K562 (cell line): ENCODE data around the gene FYB1. TPM values are rescaled to one million over a fixed set of nuclear protein-coding genes. Genes with fewer than 3 reads are reported as not detected.
A peak's percentile ranks its signal among the peaks of the same experiment; 100 is the strongest.

Source experiments
- FOXA1 ChIP-seq: fragments of 450-650 bp; IDR thresholded peaks from 2 replicates; pipeline ENCODE4 v1.6.1; 2016; ENCODE audit warnings: mild to moderate bottlenecking, borderline replicate concordance
- GATAD2B ChIP-seq: fragments of 450-650 bp; IDR thresholded peaks from 2 replicates; pipeline ENCODE4 v1.6.1; 2017; ENCODE audit warnings: mild to moderate bottlenecking, borderline replicate concordance
- HMG20B ChIP-seq: fragments of 250-450 bp; sonication (Bioruptor Pico); IDR thresholded peaks from 2 replicates; pipeline ENCODE4 v1.5.0; 2021; ENCODE audit warnings: mild to moderate bottlenecking
- JUN ChIP-seq, 2 experiments: sonication (generic) in 1 of 2; formaldehyde crosslinking in 1 of 2; IDR thresholded peaks; 2 replicates each; pipeline versions ENCODE4 v1.6.1 to v1.8.0; 2012 to 2022; ENCODE audit warnings: borderline replicate concordance in 2 of 2, mild to moderate bottlenecking in 2 of 2, improper control_type of control experiment in 1 of 2, low read depth in 1 of 2, low read length in 1 of 2, missing genetic modification reagents in 1 of 2
- KDM5B ChIP-seq: fragments of 200-600 bp; sonication (generic); IDR thresholded peaks from 2 replicates; pipeline ENCODE4 v1.6.1; 2012; ENCODE audit warnings: low read depth, mild to moderate bottlenecking, moderate library complexity, low read length, control low read depth, inconsistent platforms; ENCODE audit not compliant: insufficient replicate concordance
- KLF13 ChIP-seq: fragments of 450-650 bp; IDR thresholded peaks from 2 replicates; pipeline ENCODE4 v1.6.1; 2016; ENCODE audit warnings: missing genetic modification characterization, low read depth, mild to moderate bottlenecking, missing compliant biosample characterization, moderate library complexity, borderline replicate concordance
- MTA3 ChIP-seq: fragments of 450-650 bp; formaldehyde crosslinking; IDR thresholded peaks from 2 replicates; pipeline ENCODE4 v1.6.1; 2017; ENCODE audit warnings: mild to moderate bottlenecking, borderline replicate concordance
- NRF1 ChIP-seq, 2 experiments: fragments of 450-650 bp; IDR thresholded peaks in 1 of 2; conservative IDR thresholded peaks in 1 of 2; 2 replicates each; pipeline ENCODE4 v1.6.1; 2014; ENCODE audit warnings: mild to moderate bottlenecking in 2 of 2
- PCBP1 ChIP-seq: fragments of 200-400 bp; formaldehyde crosslinking; IDR thresholded peaks from 2 replicates; pipeline ENCODE4 v1.6.1; 2018; ENCODE audit warnings: mild to moderate bottlenecking, low read depth, low read length; ENCODE audit not compliant: poor library complexity, severe bottlenecking
- SMARCB1 ChIP-seq: IDR thresholded peaks from 2 replicates; pipeline ENCODE4 v1.6.1; 2011; ENCODE audit warnings: improper control_type of control experiment, low read depth; ENCODE audit not compliant: insufficient read length
- TCFL5 ChIP-seq: fragments of 250-450 bp; sonication (Bioruptor Pico); conservative IDR thresholded peaks from 2 replicates; pipeline ENCODE4 v1.6.1; 2021; ENCODE audit warnings: mild to moderate bottlenecking, moderate library complexity, matching md5 sums
- ZBTB7A ChIP-seq: IDR thresholded peaks from 2 replicates; pipeline ENCODE4 v1.6.1; 2011; ENCODE audit warnings: low read depth, mild to moderate bottlenecking, low read length, moderate library complexity, borderline replicate concordance; ENCODE audit not compliant: control insufficient read depth
- ZKSCAN8 ChIP-seq: fragments of 200-800 bp; sonication (Bioruptor generic); IDR thresholded peaks from 2 replicates; pipeline ENCODE4 v1.6.1; 2016; ENCODE audit warnings: missing genetic modification characterization, missing compliant biosample characterization
- polyA plus RNA-seq, 8 experiments: library from polyadenylated mRNA; depleted of rRNA in 4 of 8; stranded (reverse) in 5 of 8; unstranded in 3 of 8; fragments of >200 nt; fragmentation: Nextera tagmentation in 2 of 8; fragmentation: Illumina TruSeq in 1 of 8; extraction: Ambion mirVana in 2 of 8; extraction: Trizol in 1 of 8; gene quantifications; 2 replicates each; pipeline versions ENCODE4 v1.2.1 to v1.2.3, GENCODE V29; 2011 to 2014; ENCODE audit warnings: inconsistent platforms in 1 of 8, missing spikeins in 1 of 8
- total RNA-seq, 7 experiments: library from RNA; depleted of rRNA in 6 of 7; stranded (reverse); fragments of >200 nt in 6 of 7; fragmentation: Illumina TruSeq in 2 of 7; extraction: Trizol in 2 of 7; gene quantifications; 2 replicates each; pipeline versions ENCODE4 v1.2.1 to v1.2.3, GENCODE V29; 2011 to 2021; ENCODE audit warnings: low replicate concordance in 1 of 7
- TF ChIP-seq, protein P1 (sequence below), 2 experiments: IDR thresholded peaks; 2 replicates each; pipeline ENCODE4 v1.6.1; 2011; ENCODE audit warnings: borderline replicate concordance in 1 of 2, control low read depth in 1 of 2, low read depth in 1 of 2, low read length in 1 of 2, mild to moderate bottlenecking in 1 of 2, mixed read lengths in 1 of 2, moderate library complexity in 1 of 2; ENCODE audit not compliant: insufficient read depth in 1 of 2, insufficient read length in 1 of 2, poor library complexity in 1 of 2, severe bottlenecking in 1 of 2; ENCODE audit errors: extremely low read depth in 1 of 2
- TF ChIP-seq, protein P2 (sequence below): sonication (generic); formaldehyde crosslinking; IDR thresholded peaks from 2 replicates; pipeline ENCODE4 v1.5.0; 2020; ENCODE audit warnings: missing genetic modification reagents
- TF ChIP-seq, protein P3 (sequence below): fragments of 450-650 bp; formaldehyde crosslinking; IDR thresholded peaks from 2 replicates; pipeline ENCODE4 v1.4.0; 2020; ENCODE audit warnings: mild to moderate bottlenecking, moderate library complexity
- TF ChIP-seq, protein P4 (sequence below): fragments of 450-650 bp; IDR thresholded peaks from 2 replicates; pipeline ENCODE4 v1.6.1; 2018; ENCODE audit not compliant: partially characterized antibody

Gene FYB1
- total and polyA plus RNA-seq, 9 of the 15 experiments (the other 6 are each of a cell fraction or from before 2014, with no cell fraction given): 4.7 to 31.5 (median 9.7) TPM

DNA sequence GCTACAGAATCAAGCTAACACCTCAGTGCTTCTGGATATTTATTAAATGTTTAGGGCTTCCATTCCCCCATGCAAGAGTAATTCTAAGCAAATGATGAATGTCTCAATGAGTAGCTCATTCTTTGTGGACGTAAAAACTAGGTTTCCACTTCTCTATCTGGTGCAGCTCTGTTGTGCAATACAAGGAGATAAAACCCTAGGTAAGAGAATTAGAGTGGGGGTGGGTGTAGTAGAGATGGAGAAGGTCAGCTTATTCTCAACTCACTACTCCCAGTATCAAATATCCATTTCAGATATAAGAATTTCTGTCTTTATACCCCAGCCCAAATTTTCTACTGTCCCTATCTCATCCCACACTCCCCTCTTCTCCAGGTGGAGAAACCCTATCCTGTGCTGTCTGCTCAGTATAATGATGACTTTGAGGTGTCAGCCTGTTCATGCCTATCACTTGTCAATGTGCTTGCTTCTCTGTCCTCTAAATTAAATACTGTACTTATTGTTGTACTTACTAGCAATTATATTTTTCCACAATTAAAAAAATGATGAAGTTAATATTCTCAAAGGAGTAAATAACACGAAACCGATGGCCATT lies 4.3 kb upstream of the FYB1 start (continued):
- TF ChIP-seq SMARCB1 (peak; percentile 52), HMG20B (CRISPR knock-in tag) (no peak), GATAD2B (0 out of 2 replicates have a peak, but pooled peaks have one; percentile 8), KDM5B (no peak), PCBP1 (no peak), FOXA1 (no peak), ZBTB7A (no peak), KLF13 (no peak), TCFL5 (CRISPR knock-in tag) (no peak), MTA3 (no peak), ZKSCAN8 (CRISPR knock-in tag) (no peak), JUN (IDR thresholded peaks at IDR 0.05; ENCODE audit: borderline replicate concordance, low read depth, low read length) (no peak), JUN (CRISPR knock-in tag; IDR thresholded peaks at IDR 0.05; ENCODE audit: borderline replicate concordance) (no peak), NRF1 (conservative IDR thresholded peaks at IDR 0.05 in 1 of 2, IDR thresholded peaks at IDR 0.05 in 1 of 2) (no peak)
- TF ChIP-seq, protein P1, sequence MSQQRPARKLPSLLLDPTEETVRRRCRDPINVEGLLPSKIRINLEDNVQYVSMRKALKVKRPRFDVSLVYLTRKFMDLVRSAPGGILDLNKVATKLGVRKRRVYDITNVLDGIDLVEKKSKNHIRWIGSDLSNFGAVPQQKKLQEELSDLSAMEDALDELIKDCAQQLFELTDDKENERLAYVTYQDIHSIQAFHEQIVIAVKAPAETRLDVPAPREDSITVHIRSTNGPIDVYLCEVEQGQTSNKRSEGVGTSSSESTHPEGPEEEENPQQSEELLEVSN (IDR thresholded peaks at IDR 0.05; ENCODE audit: borderline replicate concordance in 1 of 2, extremely low read depth in 1 of 2, insufficient read depth in 1 of 2, insufficient read length in 1 of 2, low read depth in 1 of 2, low read length in 1 of 2, poor library complexity in 1 of 2, severe bottlenecking in 1 of 2): no peak
- TF ChIP-seq, protein P2, sequence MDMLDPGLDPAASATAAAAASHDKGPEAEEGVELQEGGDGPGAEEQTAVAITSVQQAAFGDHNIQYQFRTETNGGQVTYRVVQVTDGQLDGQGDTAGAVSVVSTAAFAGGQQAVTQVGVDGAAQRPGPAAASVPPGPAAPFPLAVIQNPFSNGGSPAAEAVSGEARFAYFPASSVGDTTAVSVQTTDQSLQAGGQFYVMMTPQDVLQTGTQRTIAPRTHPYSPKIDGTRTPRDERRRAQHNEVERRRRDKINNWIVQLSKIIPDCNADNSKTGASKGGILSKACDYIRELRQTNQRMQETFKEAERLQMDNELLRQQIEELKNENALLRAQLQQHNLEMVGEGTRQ (CRISPR knock-in tag): no peak
- TF ChIP-seq, protein P3, sequence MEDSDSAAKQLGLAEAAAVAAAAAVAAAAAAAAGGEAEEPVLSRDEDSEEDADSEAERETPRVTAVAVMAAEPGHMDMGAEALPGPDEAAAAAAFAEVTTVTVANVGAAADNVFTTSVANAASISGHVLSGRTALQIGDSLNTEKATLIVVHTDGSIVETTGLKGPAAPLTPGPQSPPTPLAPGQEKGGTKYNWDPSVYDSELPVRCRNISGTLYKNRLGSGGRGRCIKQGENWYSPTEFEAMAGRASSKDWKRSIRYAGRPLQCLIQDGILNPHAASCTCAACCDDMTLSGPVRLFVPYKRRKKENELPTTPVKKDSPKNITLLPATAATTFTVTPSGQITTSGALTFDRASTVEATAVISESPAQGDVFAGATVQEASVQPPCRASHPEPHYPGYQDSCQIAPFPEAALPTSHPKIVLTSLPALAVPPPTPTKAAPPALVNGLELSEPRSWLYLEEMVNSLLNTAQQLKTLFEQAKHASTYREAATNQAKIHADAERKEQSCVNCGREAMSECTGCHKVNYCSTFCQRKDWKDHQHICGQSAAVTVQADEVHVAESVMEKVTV (CRISPR knock-in tag): no peak
- TF ChIP-seq, protein P4, sequence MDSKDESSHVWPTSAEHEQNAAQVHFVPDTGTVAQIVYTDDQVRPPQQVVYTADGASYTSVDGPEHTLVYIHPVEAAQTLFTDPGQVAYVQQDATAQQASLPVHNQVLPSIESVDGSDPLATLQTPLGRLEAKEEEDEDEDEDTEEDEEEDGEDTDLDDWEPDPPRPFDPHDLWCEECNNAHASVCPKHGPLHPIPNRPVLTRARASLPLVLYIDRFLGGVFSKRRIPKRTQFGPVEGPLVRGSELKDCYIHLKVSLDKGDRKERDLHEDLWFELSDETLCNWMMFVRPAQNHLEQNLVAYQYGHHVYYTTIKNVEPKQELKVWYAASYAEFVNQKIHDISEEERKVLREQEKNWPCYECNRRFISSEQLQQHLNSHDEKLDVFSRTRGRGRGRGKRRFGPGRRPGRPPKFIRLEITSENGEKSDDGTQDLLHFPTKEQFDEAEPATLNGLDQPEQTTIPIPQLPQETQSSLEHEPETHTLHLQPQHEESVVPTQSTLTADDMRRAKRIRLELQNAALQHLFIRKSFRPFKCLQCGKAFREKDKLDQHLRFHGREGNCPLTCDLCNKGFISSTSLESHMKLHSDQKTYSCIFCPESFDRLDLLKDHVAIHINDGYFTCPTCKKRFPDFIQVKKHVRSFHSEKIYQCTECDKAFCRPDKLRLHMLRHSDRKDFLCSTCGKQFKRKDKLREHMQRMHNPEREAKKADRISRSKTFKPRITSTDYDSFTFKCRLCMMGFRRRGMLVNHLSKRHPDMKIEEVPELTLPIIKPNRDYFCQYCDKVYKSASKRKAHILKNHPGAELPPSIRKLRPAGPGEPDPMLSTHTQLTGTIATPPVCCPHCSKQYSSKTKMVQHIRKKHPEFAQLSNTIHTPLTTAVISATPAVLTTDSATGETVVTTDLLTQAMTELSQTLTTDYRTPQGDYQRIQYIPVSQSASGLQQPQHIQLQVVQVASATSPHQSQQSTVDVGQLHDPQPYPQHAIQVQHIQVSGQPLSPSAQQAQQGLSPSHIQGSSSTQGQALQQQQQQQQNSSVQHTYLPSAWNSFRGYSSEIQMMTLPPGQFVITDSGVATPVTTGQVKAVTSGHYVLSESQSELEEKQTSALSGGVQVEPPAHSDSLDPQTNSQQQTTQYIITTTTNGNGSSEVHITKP: no peak
